Smooth muscle cell of the brain vasculature (primary cell): ENCODE results near the gene CCDC50.

ENCODE experiments used
- DNase-seq: peaks from one replicate; pipeline ENCODE4 v3.0.0-alpha.2; 2012; ENCODE audit warnings: low read depth, low spot score

The CCDC50 gene

DNA sequence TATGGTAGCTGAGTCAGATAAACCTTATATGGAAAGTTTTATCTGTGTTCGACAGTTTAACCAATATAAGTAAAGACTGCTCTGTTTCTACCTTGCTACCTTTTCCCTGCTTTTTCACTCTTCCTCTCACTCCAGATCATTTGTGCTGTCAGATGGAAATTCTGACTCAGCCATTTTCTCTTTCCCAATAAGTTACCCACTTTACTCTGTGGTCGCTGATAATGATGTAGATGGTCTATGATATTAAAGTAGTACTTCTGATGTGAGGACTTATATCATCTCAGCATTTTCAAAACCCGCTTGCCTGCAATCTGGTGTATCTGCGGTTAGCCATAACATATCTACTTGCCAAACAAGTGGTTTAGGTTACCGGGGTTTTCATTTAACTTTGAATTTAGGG lies 16.1 kb downstream of the CCDC50 start:
- DNase-seq = no peak

DNA sequence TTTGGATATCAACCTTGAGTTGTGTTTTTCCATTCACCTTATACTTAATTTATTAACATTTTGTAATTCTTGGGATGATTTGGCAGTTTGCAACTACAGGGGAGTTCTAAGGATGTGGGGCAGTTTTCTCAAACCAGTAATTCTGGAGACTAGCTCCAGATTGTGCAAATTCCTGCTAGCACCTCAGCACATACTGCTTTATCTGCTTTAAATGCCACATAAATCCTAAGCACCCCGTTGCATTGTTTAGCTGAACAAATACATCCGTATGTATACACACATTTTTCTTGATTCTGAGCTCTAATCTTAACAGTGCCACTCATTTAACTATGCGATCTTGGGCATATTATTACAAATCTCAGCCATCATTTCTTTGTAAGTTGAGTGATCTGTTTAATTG lies 18.0 kb downstream of the CCDC50 start:
- no peak for DNase-seq

DNA sequence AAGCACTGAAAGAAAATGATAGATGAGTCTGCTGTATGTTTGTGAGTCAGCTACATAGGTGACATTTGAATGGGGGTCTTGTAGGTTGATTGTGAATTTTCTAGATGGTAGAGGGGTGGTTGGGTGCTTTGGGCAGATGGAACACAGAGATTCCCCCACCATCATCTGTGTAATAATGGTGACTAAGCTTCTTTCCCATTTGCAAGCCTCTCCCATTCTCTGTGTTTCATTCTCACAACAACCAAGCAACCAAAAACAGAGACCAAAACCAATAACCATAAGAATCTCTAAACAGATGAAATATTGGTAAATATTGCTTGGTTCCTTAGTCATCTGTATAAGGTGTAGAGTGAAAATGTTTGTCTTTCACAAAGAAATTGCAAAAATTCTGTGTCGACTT lies 18.9 kb downstream of the CCDC50 start:
- no peak for DNase-seq

DNA sequence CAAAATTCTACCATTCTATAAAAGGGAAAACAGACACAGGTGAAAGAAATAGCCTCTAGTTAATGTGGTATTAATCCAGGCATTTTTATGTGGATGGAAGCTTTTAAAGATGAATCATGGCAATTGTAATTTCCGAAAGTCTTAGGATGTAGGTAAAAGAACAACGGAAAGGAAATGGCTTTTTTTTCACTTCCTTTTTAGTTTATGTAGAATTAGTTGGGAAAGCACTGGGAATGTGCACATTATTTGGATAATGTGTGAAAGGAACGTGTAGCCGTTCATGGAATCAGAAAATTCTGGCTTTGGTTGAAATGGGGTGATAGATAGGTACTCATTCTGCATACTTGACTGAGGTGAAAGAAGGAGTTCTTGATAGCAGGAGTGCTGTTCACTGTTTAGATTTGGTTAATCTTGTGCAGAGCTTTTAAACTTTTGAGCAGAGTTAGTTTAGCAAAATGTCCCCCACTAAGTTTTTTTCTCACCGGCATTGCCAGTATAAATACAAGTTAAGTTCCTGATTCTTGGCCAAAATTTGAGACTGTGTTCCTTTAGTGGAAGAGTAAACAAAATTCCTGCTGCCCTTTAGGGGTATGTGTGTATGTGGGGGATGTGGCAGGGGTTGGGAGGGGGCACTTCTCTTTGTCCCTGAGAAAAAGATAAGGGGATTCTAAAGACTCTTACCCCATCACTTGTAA lies 21.3 kb downstream of the CCDC50 start:
- DNase-seq = no peak

DNA sequence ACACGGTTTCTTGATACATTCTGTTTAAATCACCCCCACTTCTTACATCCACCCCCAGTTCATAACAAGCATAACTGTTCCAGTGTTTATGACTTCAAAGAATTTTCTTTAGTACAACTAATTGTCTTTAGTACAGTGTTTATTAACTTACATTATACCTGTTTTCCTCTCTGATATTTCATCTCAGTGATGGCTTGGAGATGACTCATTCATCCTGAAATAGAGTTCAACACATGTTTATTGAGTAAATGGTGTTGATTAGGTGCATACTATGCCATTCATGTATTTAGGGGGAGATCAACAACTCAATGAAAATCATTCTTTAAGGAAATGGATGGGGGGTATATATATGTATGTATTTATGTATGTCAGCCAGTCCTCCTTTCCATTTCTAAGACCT lies 22.8 kb downstream of the CCDC50 start:
- DNase-seq = no peak

DNA sequence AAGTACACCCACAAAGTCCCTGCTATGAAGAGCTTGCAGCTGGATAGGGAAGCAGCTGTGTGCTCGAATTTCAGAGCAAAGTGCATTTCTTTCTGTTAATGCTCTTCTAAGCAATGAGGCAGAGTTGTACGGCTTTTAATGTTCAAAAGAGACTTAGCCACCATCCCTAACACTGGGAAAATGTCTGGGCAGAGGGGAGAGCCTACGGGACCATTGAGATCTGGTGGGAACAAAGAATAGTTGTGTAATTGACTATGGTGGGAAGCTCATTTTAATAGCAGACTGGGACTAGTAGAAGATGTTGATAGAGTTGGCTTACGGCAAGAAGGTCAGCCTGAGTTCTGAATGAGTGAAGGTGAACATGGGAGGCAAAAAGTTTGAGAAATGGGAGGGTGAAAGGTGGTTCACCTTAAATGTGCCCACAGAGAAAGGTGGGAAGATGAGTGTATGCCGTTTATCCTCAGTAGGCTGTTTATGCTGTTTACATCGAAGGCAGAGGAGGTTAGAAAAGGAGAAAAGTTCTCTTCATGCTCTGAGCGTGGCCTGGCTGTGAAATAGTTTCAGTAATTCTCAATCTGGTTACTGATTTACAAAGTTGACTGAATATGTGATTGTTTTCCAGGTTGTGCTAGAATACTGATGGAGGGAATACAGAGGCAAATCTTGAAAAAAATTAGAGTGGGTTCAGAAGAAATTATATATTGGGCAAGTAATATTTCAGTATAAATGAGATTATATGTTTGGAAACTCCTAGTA lies 24.0 kb downstream of the CCDC50 start:
- no peak for DNase-seq

DNA sequence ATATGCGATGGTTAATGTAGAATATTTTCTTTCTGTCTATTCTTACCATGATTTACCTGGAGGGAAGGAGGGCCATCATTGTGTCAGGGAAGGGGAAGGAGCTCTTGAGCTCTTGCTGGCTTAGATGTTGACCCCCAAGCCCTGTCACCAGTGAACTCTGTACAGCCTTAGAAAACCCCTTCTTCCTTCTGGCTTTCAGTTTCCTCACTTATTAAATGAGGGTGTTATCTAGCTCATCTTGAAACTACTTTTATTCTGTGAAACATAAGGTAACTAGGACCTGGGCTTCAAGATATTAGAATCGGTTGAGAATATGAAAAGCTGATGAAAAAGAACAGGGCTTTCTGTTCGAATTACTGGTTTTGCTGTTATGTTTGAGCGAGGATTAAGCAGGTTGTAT lies 26.2 kb downstream of the CCDC50 start:
- DNase-seq = no peak

DNA sequence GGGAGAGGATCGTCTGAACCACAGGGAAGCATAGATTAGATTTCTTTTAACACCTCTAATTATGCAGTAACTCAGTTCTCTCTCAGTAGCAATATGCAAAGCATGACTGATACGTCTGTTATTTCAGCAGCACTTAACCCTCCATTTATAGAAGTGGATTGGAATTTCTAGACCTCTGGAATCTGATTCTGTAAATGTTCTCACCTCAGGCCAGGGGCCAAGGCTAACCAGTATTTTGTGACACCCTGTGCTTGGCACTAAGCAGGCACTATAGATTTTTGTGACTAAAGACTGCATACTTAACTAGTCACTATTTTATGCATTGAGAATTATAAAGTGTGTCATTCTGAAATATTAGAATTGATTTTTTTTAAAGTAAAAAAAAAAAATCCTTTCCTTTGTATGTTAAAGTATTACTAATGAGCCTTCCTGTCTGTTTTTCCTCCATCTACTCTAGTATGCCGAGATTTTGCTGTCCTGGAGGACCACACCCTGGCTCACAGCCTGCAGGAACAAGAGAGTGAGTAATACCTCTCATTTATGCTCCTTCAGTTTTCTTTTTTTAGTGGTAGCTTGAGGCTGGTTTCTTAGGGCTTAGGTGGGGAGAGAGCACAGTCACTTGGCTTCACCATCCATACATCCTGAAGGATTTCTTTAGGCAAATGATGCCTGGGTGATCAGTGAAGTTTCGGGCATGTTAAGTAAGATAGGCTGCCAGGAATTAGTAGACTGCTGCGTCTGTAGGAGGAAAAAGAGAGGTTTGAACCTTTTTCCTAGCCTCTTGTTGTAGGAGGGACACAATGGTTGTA lies 27.6 kb downstream of the CCDC50 start:
- no peak for DNase-seq

DNA sequence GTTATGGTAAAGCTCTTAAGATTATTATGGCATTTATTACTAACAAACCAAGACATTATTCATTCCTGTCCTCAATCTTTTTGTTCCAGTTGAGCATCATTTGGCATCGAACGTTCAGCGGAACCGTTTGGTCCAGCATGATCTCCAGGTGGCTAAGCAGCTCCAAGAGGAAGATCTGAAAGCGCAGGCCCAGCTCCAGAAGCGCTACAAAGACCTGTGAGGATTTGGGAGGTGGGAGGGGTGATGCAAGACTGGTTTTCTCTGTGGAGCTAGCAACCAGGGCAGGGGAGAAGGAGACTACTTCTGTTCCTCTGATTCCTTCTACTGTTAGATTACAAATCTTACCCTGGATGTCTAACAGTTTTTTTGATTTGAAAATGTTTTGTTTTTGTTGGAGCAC lies 28.7 kb downstream of the CCDC50 start:
- no peak for DNase-seq

DNA sequence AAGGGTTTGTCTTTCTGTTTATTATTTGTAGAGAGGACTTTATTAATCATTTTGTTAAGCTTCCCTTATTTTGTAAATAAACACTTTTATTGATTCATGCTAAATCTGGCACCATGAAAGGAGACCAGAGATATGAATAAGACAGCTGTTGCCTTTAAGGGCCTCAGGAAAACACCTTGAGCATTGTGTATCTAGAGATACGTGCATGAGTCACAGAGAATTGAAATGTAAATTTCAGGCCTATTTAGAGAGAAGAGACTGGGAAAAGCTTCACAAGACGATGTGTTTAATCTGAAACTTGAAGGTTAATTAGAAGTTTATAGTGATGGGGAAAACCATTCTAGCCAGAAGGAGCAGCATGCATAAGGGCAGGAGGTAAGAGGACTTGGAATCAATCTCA lies 29.7 kb downstream of the CCDC50 start:
- no peak for DNase-seq

DNA sequence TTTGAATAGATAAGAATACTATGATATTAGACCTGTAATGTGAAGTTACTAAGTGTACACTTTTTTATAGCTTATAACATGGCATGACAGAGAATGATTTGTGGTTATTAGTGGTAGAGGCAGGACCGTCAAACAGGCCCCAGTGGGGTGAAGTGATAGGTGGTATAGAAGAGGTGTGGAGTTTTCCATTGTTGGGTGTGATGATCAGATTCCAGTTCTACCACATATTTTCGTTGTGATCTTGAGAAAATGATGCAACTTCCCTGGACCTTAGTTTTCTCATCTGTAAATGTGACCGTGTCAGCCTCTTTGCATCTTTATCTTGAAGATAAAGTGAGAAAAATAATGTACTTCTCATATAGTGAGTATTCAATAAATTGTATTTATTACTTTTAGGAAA lies 31.4 kb downstream of the CCDC50 start:
- DNase-seq = no peak

DNA sequence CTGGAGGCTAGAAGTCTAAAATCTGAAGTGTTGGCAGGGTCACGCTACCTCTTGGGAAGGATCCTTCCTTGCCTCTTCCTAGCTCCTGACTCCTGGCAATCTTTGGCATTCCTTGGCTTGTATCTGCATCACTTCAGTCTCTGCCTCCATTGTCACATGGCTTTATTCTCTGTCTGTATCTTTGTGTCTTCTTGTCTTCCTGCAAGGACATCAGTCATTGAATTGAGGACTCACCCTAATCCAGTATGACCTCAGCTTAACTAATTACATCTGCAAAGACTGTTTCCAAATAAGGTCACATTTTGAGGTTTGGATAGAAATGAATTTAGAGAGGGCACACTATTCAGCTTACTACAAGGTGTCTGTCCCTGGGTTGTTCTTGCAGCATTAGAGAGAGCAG lies 32.3 kb downstream of the CCDC50 start:
- no peak for DNase-seq

DNA sequence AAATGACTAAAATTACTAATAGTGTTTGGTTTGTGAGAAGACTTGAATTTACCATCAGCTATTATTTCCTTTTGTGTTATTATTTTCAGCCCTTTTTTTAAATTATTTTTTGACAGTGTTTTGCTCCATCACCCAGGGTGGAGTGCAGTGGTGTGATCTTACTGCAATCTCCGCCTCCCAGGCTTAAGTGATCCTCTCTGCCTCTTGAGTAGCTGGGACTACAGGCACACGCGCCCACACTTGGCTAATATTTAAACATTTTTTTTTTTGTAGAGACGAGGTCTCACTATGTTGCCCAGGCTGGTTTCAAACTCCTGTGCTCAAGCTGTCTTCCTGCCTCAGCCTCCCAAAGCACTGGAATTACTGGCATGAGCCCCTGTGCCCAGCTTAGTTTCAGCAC lies 32.8 kb downstream of the CCDC50 start:
- DNase-seq = no peak

DNA sequence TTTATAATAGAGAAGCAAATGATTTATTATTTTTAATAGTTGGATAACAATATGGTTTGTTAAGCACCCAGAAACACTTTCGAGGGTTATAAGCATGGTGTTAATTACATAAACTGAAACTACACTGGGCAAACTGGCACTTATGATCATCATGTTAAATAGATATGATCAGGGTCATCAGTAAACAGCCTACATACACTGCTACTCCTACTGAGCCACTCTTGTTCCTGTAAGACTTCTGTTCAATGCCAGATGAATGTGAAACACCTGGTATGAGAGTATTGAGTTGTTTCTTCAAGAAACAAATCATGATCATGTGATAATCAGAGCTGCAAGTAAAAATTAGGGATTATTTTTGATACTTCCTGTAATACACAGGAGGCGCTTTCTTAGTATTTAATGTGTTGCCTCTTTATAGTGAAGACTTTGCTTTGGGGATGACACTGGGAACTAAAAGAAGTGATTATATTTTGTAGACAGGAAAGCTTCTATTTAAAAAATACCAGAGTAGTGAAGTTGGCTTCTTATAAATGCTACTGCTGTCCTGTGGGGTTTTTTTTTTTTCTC lies 33.4 kb downstream of the CCDC50 start:
- DNase-seq = no peak

DNA sequence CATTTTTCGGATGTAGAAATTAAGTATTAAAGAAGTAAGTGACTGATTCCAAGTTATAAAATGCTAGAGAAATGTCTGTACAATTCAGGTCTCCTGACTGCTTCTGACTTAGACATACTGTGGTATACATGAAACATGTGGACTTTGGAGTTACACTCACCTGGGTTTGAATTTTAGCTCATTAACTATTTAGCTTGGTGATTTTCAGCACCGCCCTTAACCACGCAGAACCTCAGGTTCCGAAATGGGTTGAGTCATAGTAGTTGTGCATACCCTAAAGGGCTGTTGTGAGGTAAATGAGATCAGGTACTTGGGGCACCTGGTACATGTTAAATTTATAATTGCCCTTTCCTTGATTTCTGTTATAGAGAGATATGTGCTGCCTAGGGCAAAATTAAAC lies 34.0 kb downstream of the CCDC50 start:
- no peak for DNase-seq

DNA sequence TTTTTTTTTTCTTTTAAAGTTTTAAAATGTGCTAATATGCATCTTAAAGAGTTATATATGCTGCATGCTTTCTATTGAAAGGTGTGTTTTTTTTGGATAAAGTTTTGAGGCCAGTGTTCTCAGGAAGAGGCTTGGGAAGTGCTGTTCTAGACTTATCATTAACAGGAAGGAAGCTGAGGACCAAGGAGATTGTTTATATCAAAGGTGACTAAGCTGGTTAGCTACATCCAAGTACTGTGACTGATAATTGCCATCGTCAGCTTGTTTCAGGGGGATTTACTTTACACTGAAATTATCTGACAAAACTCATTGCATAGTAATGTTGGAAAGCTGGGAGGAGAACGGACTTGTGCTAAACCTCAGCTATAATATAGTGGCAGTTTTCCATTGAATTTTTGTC lies 37.5 kb downstream of the CCDC50 start:
- no peak for DNase-seq

DNA sequence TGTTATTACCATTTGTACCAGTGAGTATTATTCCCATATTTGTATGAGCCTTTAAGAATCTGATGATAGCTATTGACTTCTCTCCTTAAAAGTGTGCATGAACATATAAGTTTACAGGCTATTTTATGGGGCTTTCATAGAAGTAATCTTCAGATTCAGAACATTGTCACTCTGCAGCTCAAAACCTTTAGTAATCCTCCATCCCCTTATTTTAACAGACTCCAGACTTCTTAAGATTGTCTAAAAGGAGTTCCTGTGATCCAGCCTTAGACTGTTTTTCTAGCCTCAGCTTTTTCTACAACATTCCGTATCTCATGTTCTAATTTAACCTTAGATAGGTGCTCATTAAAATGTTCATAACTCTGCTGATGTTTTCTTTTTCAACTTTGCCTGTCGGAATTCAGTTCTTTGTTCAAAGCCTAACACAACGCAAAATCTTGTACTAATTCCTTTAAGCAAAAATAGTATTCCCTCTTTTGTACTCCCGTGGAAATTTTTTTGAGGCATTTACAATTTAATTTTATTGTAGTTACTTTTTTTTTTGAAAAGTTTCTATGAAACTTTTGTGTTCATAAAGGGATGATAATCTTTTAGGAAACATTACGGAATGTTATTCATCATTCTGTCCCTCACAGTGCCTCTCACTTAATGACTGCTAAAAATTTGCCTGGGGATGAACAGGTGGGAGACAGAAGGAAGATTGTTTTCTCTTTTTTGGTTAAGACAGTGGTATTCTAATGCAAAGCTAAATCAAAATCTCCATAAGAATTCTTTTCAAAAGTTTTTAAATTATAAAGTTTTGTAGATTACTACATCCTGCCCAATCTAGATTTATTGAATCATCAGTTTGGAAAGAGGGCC lies 39.8 kb downstream of the CCDC50 start:
- DNase-seq = no peak

DNA sequence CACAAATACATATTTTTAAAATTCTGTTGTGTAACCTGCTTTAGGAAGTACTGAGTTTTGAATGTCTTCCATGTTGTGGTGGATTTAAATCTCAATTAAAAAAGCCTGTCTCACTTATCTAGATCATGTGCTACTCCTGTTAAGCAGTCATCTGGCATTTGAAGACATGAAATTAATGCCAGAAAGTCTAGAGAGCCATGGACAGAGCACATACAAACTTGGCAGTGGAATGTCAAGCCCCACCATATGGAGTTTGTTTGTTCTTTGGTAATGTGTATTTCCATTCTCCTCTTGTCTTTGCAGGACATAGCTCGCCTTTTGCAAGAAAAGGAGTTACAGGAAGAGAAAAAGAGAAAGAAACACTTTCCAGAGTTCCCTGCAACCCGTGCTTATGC lies 40.4 kb downstream of the CCDC50 start:
- no peak for DNase-seq

DNA sequence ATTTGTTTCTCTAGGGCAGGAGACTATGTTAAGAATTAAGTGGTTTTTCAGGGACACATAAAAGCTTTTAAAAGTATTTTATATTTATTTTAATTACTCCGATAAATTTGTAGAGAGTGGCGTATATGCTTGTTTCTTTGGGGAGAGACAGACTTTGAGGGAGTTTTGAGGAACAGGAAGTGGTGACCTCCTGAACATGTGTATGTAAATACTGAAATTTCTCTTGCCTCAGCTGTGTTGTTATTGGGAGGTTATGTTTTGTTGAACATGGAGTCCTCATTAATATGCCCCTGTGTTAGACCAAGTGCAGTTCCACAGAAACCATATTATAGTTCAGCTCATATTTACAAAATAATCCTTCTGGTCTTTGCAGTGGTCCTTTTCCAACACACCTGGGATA lies 42.9 kb downstream of the CCDC50 start:
- DNase-seq = no peak

DNA sequence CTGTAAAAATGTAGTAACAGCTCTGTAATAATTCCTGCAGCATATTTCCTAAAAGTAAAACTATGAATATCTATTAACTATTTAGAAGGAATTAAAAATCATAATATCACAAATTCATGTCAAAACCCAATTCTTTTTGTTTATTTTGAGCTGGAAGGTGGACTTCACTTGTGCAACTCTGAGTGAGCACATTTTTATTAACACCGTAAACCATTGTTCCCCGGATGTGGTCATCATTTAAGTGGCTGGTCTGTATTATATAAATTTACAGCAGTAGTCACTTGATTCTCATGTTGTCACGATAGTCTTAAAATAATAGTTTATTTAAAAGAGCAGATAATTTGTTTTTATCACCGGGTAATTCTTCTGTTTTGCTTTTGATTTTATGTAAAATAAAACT lies 44.1 kb downstream of the CCDC50 start:
- DNase-seq = no peak

DNA sequence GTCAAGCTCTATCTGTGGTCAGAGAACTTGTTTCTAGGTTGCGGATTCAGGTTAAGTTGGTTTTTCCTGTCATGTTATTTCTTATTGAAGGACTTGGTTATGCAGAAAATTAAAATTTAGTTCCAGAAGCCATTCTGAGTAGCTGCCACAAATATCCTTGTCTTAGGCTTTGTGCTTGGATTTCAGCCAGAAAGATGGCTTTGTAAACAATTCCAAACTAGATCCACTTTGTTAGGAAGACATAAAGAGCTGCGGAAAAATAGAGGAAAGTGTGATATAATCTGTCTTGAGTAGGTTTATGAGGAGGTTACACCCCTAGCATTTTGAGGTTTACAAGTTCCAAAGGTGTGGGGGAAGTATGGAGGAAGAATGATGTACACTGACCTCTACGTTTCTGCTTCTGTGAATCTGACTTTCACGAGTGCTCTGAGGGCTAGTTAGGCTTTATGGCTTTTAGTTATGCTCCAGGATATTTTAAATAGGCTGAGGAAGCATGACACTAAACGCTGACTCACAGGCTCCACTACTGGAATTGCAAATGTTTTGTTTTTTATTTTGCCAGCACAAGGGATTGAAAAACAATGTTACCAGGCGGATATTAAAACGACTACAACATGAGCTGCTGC lies 47.4 kb downstream of the CCDC50 start:
- peak; percentile 45 for DNase-seq
